DMS53 treated with DMSO at 0.1 percent for 48 hours (cell line): Measurements from ENCODE around the gene POU2AF3.
"Not testable (repeated sequence)": the region's sequence is repeated elsewhere in the genome, so short reads cannot be mapped to it uniquely, and the experiment has no call there.

ENCODE experiments used
- DNase-seq: peaks from one replicate; lab custom pipeline; 2025; ENCODE audit not compliant: unreplicated experiment; lab: John Stamatoyannopoulos, UW

Gene POU2AF3

DNA sequence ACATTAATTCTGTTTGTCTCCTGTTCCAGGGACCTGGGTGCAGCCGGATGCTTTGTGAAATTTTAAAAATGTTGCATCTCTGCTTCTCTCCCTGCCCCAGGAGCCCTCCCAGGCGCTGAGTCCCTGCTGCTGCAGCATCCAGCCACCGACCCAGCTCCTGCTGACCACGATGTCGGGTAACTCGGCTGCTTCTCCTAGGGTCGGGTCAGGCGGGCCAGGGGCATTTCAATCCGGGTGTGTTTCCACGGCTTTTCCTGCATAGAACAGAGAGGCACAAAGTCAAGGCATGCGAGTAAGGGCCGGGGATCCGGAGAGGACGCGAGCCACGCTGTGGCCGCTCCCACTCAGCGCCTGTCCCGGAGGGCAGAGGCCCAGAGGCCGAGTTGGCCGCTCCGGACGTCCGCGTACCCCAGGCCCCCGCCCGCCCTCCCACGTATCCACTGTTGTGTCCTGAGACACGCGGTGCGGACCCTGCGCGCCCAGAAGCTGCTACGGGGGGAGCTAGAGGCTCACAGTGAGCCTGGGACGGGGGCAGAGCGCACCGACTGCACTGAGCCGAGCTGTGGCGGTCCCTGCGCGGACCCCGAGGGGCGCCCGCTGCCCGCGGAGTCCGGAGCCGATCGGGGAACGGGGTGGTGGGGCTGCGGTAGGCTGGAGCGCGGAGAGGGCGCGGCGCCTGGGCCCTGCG, at the start of gene POU2AF3:
Gene POU2AF3, plus strand, starts transcription at position 134 of the 688 bp plus-strand sequence. Its CDS starts 36 bp downstream, at position 170.
- DNase-seq, result no peak

DNA sequence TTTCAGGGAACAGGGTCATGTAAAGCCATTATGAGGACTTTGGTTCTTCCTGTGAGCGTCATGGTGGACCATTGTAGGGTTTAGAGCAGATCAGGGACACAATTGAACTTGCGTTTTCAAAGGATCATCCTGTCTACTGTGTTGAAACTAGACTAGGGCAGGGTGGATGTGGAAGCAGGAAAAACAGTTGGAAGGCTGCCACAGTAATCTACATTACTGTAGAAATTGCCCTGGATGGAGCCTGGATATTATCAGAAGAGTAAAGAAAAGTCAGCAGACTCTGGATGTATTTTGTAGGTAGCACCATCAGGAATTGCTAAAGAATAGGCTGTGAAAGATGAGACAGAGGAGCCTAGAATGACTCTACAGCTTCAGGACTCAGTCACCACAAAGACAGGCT, 47.4 kb upstream of the POU2AF3 start:
- no peak for DNase-seq

DNA sequence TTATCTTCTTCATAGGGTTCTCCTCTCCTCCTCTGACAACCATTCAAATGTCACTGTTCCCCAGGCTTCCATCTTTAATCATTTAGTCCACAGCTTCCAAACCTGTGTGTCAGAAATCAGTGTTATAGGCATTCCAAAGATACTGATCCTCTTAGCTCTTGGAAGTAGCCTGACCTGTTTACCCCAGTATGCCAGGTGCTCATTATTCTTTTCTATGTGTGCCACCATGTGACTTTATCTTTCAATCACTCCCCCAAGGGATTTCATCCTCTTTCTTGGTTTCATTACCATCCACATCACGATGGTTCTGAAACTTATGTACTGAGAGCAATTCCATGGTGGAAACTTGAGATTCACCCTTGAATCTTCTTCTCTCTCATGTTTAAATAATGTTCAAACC, 45.2 kb upstream of the POU2AF3 start:
- DNase-seq, result no peak

DNA sequence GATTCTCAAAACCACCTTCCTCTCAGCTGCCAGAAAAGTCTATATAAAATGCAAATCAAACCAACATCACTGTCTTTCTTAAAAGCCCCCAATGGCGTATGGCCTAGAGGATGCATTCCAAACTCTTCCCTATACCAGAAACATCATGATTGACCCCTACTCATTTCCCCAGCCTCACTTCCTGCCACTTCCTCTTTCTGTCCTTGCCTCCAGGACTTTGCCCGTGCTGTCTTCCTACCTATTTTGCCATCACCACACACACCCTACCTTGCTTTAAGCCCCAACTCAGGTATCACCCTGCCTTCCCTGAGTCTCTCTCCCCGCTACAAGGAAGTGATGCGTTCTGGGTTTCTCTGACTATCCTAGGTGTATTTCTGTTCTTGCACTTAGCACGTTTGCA, 44.7 kb upstream of the POU2AF3 start:
- DNase-seq, result no peak

DNA sequence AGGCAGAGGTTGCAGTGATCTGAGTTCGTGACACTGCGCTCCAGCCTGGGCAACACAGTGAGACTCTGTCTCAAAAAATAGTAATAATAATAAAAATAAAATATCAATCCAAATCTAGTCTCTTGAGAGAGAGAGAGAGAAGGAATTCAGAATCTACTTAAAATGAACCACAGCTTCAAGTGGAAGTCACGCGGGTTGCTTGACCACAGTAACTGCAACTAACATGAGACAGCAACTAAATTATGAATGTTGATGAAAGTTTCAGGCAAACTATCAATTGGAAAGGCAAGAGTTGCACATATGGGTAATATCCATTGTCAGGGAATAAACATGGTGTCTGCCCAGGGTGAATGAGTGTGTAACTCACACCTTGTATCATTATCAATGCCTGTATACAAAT, 40.3 kb upstream of the POU2AF3 start:
- DNase-seq, result no peak

- no peak for DNase-seq
Observed at GRCh38 chr11:111259896-111260295, 38.5 kb upstream of the POU2AF3 start.

DNA sequence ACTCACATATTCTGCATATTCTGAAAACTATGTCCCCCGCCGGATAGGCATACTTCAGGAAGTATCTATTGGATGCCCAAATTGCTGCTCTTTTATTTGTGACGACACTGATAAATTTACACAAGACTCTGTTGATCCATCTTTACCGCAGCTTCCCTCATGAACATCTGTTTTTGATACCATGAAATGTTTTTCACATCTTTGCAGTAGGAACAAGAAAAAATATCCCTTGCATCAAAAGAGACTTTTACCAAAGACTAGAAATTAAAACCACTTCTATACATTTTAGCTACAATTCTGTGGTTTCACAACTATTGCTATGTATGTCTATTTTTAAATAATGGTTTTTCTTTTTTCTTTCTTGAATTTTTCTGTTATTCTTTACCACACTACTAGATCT, 37.5 kb upstream of the POU2AF3 start:
- DNase-seq, result no peak

- DNase-seq, result no peak
Observed at GRCh38 chr11:111264646-111265045, 33.7 kb upstream of the POU2AF3 start.

DNA sequence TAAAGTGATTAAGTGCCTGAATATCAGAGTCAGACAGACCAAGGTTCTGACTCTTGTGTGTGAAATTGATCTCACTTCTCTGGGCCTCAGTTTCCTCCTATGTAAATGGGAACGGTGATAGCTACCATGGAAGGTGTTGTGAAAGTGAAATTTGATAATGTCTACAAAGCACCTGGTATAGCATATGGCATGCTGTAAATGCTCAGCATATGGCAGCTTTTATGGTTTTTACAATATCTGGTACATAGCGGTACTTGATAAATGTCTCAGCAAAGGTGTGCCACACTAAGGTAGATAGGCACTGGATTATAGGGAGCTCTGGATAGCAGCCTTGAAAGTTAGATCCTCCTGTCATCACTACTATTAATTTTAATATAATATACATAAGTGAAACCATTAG, 32.9 kb upstream of the POU2AF3 start:
- DNase-seq, result no peak

GRCh38 chr11:111268303-111268702, 30.0 kb upstream of the POU2AF3 start:
- not testable (repeated sequence) for DNase-seq

DNA sequence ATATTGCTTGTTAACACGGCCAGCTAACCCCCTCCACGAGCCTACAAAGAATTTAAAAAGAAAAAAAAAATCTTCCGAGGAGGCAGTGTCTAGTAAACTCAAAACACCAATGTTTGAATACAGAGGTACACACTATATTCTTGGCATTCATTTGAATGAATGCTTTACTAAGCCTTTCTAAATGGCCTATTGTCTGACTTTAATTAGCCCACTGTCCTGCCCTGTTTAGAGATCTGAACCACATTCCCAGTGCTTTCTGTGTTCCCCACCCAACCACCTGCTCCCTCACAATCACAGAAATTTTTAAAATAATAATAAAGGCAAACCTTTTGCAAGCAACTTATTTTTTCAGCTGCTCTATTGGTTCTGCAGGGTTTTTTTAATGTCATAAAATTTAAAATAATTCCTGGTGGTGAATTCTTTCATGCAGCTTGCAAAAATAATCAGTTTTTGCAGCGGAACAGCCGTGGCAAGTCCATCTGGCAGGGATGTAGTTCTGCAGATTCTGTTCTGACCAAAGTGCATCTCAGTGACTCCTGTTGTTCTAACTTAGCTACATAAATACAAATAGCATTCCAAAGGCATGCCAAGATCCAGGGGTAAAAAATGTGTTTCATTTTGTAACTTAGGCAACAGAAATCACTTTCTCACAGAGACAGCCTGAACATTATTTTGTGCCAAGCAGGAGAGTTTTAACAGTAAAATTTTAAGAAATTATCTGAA, 29.0 kb upstream of the POU2AF3 start:
- DNase-seq, result no peak

DNA sequence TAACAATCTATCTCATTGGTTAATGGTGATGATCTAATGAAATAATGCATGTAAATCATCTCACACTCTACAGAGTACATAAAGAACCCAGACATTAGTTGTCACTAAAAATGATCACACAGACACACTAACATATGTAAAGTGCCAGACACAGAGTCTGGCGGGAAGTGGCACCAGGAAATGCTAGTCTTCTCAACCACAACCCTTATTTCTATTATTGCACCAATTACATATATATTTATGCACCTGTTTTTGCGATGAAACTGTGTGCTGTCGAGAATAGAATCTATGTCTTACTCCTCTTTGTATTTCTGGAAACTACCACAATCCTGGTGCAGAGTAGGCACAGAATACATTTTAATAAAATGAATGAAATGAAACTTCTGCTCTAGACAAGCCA, 25.9 kb upstream of the POU2AF3 start:
- DNase-seq, result no peak

GRCh38 chr11:111282562-111283075, 15.7 kb upstream of the POU2AF3 start:
- no peak for DNase-seq

GRCh38 chr11:111283945-111284481, 14.3 kb upstream of the POU2AF3 start:
- DNase-seq, result peak; percentile 65

- DNase-seq, result no peak
Observed at GRCh38 chr11:111285189-111286091, 12.9 kb upstream of the POU2AF3 start.

DNA sequence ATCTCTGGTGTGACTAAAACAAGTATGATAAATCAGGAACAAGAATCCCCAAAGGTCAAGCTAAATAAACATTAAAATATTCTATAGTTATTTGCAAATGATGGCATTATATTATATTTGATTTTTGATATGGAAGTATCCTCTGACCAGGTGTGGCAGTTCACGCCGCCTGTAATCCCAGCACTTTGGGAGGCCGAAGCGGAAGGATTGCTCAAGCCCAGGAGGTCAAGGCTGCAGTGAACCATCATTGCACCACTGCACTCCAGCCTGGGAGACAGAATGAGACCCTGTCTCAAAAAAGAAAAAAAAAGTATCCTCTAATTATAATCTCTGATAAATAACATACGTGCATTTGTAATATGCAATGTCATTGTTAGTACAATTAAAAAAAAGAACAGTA, 6.6 kb upstream of the POU2AF3 start:
- no peak for DNase-seq

DNA sequence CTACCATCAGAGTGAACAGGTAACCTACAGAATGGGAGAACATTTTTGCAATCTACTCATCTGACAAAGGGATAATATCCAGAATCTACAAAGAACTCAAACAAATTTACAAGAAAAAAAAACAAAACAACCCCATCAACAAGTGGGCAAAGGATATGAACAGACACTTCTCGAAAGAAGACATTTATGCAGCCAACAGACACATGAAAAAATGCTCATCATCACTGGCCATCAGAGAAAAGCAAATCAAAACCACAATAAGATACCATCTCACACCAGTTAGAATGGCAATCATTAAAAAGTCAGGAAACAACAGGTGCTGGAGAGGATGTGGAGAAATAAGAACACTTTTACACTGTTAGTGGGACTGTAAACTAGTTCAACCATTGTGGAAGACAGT, 5.9 kb upstream of the POU2AF3 start:
- not testable (repeated sequence) for DNase-seq

DNA sequence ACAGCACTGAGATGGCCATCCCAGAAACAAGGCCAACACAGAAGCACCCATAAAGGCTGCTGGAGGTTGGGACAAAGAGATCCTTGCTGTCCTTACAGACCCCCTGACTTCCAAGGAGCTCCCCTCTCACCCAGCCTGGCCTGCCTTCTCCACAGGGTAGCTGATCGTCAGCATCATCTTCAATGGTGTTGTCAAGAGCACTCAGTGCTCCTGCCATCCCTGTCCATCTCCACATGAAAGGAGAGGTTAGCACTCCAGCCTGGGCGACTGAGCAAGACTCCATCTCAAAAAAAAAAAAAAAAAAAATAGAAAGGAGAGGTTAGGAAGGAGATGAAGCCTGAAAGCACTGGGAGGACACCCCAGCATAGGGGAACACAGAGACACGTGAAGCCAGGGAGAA, 2.1 kb upstream of the POU2AF3 start:
- no peak for DNase-seq

- no peak for DNase-seq
Observed at GRCh38 chr11:111297696-111298095, 650 bp upstream of the POU2AF3 start.

DNA sequence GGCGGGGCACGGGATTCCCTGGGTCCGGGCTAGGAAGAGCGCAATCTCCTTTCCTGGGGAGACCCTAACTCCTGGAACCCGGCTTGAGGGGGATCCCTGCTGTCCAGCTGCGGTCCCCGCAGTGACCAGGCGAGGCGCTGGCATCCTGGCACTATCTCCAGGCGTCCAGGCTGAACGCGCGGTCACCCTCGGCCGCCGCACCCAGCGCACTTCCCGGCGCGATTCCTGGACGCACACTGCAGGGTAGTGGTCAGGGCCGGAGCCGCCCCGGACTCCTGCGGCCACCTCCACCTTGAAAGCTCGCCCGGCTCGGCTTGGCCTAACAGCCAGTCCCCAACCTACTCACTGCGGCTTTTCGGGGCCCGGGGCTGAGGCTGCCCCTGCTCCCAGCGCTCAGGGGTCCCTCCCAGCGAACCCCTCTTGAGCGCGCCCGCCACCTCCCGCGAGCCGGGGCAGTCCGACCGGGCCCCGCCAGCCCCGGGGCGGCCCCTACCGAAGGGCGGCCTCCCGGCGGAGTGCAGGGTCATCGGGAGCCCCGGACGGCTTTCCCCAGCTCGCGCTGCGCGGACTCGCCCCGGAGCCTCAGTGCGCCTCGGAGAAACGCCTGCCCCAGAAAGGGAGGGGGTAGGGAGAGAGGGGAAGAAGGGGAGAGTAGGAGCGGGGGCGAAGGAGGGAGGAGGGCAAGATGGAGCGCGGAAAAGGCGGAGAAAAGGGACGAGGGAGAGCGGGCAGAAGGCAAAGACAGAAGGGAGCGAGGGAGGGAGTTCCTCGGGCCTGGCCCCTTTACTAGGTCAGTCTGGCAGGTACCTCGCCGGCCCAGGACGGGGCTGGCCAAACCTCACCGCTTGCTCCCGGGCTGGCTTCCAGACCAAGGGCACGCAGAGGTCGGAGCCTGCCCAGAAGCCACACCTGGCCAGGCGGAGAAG, 1.0 kb downstream of the POU2AF3 start:
- DNase-seq, result no peak
